Stimulated activated CD4-positive, alpha-beta T cell treated with anti-CD3 and anti-CD28 coated beads, Interleukin-1b, Interleukin-23, amount 100 ng/mL, for 24 hours (primary cell): ENCODE data around the gene CAPN14.

Experiments used
- DNase-seq, 4 experiments: peaks; one replicate each; pipeline ENCODE4 v3.0.0-alpha.2; 2020; ENCODE audit warnings: low read depth in 4 of 4, low spot score in 1 of 4

The CAPN14 gene

GRCh38 chr2:31244101-31244500, 26.8 kb upstream of the CAPN14 start:
- no peak for DNase-seq

DNA sequence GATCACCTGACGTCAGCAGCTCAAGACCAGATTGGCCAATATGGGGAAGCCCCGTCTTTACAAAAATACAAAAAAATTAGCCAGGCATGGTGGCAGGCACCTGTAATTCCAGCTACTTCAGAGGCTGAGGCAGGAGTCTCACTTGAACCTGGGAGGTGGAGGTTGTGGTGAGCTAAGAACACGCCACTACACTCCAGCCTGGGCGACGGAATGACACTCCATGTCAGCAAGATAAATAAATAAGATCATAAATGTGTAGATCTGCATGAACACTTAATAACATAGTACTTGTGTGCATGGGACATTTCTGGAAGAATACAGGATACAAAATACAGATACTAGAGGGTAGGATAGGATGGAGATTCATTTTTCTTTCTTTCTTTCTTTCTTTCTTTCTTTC, 25.7 kb upstream of the CAPN14 start:
- no peak for DNase-seq

DNA sequence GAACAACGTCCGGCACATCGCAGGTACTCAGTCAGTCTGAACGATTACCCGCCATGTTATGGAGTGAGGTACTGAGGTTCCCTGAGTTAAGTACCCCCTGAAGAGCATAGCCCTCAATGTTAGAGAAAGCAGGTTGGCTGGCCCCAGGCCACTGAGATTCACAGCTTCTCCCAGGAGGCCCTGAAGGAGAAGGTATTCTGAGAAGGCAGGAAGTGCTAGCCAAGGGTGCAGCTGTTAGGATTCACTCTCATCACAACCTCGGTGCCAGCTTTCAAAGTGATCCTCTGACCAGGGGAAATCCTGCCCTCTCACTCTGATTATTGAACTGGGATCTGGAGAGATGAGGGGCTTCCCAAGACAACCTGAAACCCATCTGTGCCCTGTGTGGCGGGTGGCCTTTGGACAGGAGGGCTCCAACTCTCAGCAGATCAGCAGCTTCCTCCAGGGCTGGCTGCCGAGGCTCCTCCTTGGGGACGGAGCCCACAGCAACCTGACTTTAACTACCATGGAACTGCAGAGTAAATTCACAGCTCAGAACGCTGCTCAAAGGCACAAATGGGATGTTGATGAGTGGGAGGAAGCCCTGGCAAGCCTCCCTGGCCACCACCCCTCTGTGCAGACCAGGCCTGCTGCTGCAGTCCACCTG, 24.4 kb upstream of the CAPN14 start:
- DNase-seq: no peak

DNA sequence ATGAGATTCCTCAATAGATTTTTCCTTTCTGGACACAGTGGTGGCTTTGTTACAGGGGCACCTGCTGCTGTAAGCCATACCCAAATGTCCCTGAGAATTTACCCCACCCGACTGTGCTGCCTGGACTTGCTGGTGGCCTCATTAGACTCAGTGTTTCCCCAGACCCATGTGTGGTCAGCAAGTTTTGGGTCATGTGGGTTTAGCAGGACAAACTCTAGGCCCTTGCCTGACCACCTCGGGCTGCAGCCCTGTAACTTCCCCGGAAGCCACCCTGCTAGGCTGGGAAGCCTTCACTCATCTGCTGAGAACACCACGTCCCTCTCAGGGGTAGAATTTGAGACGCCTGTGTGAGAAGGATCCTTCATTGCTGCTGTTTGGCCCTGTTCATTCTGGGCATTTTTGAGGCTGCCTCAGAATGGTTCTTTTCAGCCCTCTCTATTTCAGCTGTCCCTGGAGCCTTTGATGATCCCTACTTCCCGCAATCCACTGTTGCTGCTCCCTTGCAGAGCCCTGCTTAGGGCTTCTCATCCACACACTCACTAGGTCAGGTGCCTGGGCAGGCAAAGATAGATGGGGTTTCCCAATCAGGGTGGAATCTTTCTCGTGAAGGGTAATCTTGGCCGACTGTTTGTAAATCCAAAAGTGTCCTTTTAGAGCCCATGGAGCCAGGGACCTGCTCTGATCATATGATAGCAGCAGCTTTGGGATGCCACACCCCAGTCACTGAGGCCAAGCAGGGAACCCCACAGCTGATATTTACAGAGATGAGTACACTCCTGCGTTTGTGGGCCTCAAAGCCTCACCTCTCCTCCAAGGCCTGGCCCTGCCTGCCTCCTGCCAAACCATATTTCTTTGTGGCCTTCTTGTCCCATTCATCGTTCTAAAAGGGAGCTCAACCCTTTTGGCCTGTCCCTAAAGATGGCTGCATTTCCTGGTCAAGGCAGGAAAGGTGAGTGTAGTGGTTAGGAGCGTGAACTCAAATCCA, 23.4 kb upstream of the CAPN14 start:
- no peak for DNase-seq

- no peak for DNase-seq
Observed at GRCh38 chr2:31239593-31240177, 22.4 kb upstream of the CAPN14 start.

DNA sequence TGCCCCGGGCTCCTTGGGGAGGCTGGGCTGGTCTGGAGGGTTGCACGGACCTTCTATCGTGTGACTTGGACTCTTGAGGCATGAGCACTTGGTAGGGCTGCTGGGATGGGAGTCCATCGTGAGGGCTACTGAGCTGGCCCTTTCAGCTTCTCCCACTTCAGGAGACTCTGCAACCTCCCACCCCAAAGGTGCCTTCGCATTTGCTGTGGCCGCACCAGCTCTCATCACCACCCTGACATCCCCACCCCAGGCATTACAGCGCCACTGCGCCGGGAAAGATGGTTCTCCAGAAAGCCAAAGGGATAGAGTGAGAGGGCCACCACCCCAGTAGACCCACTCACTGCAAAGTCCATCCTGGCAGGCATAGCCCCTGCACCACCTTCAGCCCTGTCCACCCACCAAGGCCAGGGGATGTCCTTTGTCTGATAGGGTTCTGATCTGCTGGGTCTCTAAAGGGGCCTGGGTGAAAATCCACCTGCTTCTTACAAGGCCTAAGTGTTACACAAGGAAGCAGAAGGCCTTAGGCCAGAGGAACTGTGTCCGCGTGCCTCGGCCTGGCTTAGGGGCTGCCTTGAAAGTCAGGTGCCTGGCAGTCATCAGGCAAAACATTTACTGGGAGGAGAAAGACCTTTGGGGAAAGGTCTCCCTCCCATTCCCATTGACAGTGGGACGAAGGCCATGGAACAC, 21.7 kb upstream of the CAPN14 start:
- no peak for DNase-seq

GRCh38 chr2:31238126-31238905, 21.0 kb upstream of the CAPN14 start:
- no peak for DNase-seq

- DNase-seq: no peak
Observed at GRCh38 chr2:31237348-31238017, 20.2 kb upstream of the CAPN14 start.

- no peak for DNase-seq
Observed at GRCh38 chr2:31236433-31237205, 19.3 kb upstream of the CAPN14 start.

GRCh38 chr2:31235504-31235902, 18.2 kb upstream of the CAPN14 start:
- DNase-seq: no peak

- no peak for DNase-seq
Observed at GRCh38 chr2:31234683-31235503, 17.6 kb upstream of the CAPN14 start.

GRCh38 chr2:31233741-31234682, 16.7 kb upstream of the CAPN14 start, which contains the start of gene EHD3:
EHD3 (plus strand) TSS chr2:31234152; CDS start chr2:31234622, 470 bp downstream.
- DNase-seq: peak; percentile 51 to 74 (median 62)

DNA sequence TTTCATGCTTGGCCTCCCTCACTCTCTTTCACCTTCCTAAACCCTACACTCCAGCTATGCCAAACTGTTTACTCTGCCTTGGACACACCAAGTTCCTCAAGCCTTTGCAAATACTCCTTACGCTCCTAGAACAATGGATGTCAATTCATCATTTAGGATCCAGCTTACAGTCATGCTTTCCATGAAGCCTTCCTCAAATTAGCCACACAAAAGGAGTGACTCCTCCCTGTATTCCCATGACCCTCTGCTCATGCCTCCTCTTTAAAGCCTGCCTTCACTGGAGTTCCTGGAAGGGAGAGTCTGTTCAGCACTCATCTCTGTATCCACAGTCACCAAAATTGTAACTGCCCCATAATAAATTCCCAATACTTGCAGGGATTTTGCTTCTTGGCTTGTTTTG, 15.9 kb upstream of the CAPN14 start:
- no peak for DNase-seq

GRCh38 chr2:31232586-31232985, 15.3 kb upstream of the CAPN14 start:
- no peak for DNase-seq

DNA sequence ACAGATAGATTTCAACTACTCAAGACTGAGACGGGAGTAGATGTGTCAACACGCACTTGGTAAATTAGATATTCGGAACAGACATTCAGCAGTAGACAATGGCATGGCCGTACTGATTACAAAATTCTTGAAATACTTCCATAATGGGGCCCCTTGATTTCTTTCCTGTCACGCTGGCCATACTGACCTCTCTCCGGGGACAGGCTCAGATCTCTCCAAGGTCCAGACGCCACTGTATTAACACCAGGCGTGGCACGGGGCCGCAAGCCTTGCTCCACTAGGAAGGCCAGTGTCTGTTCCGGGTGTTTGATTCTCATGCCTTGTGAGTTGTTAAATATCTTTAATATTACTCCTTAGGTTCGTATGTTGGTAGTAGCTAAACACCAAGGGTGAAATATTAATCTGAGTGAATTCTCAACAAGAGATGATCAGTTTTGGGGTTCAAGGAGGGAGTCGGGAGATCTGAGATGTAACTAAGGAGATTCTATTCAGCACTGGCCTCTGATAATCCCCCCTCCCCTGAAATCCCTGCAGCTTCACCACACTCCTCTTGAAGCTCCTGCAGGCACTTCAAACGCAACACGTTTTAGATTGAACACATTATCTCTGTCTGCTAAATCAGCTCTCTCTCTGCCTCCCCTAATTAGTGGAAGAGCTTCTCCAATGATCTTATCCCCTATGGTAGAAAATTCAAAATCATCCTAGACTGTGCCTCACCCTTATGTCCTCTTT, 14.4 kb upstream of the CAPN14 start:
- no peak for DNase-seq

DNA sequence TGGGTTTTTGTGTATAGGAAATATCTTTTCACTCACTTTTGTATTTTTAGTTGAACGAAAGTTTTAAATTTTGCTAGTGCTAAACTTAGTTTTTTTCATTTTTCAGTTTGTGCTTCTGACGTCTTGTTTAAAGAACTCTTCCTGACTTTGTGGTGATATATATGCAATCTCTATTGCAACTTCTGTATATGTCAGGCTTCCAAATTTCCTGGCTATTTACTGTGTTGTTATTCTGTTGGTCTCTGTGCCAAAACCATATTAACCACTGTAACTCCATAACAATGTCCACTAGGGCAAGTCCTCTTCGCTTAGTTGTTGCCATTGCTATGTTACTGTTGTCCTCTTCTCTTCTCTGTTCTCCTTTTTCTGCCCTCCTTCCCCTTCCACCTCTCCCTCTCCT, 13.4 kb upstream of the CAPN14 start:
- DNase-seq: no peak

DNA sequence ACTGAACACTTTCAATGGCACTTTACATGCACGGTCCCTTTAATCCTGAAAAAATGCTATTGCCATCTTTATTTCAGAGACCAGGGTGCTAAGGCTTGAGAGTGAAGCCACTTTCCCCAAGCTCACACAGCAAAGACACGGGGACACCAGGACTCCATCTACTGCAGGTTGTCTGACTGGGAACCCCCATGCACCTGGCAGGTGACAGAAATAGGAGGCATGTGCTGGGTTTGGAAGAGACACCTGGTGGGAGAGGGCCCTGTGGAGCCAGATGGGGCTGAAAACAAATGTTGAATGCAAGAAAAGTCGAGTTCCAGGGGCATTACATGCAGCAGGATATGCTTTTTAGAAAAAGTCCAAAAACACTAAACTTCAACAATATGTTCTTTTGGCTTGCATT, 11.4 kb upstream of the CAPN14 start:
- DNase-seq: no peak
